PC-3 (cell line): ENCODE measurements around the gene JTB. TPM values are rescaled to one million over a fixed set of nuclear protein-coding genes. Genes with fewer than 3 reads are reported as not detected.
A peak's percentile ranks its signal among the peaks of the same experiment; 100 is the strongest.
"Not testable (repeated sequence)": the region's sequence is repeated elsewhere in the genome, so short reads cannot be mapped to it uniquely, and the experiment has no call there.

Experiments used
- ATAC-seq: fragments of 200-7000 bp; cut with Tn5 transposase; 2 replicates; pipeline ENCODE4 v1.9.1; 2020; ENCODE audit warnings: mild to moderate bottlenecking, moderate library complexity
- BruUV-seq: library from RNA; stranded (reverse); fragments of 400-500 nt; replicated peaks from 2 replicates; lab custom pipeline; 2021; lab: Mats Ljungman, UMichigan
- CTCF ChIA-PET: fragments of 300-600 bp; sonication (Branson Sonifier 250); formaldehyde crosslinking; loops from one replicate; lab custom pipeline; 2022; ENCODE audit warnings: antibody characterized with exemption; lab: Charles Lee
- POLR2A ChIA-PET: fragments of 300-600 bp; sonication (Branson Sonifier 250); formaldehyde crosslinking; loops from one replicate; lab custom pipeline; 2022; ENCODE audit warnings: antibody characterized with exemption; ENCODE audit not compliant: unreplicated experiment; lab: Charles Lee
- DNase-seq: peaks from one replicate; pipeline ENCODE4 v3.0.0-alpha.2; 2015
- H2AFZ ChIP-seq: fragments of 300-600 bp; sonication (generic); 2 replicates; pipeline ENCODE4 v1.6.0; 2016; ENCODE audit warnings: antibody characterized with exemption, low read length
- H3F3A ChIP-seq: fragments of 300-600 bp; sonication (generic); one replicate; pipeline ENCODE4 v1.6.0; 2017; ENCODE audit warnings: antibody characterized with exemption, low read length, control low read depth, mild to moderate bottlenecking; ENCODE audit not compliant: unreplicated experiment
- H3K27ac ChIP-seq: fragments of 300-600 bp; sonication (generic); 2 replicates; pipeline ENCODE4 v1.5.1; 2016; ENCODE audit warnings: mild to moderate bottlenecking, low read length
- H3K27me3 ChIP-seq: fragments of 300-600 bp; sonication (generic); 2 replicates; pipeline ENCODE4 v1.6.1; 2016; ENCODE audit warnings: low read length, mixed read lengths
- H3K36me3 ChIP-seq: fragments of 300-600 bp; sonication (generic); 2 replicates; pipeline ENCODE4 v1.6.1; 2016; ENCODE audit warnings: low read depth, mixed run types, low read length, mixed read lengths
- H3K4me1 ChIP-seq: fragments of 300-600 bp; sonication (generic); 2 replicates; pipeline ENCODE4 v1.5.1; 2016; ENCODE audit warnings: low read length; ENCODE audit not compliant: insufficient read depth
- H3K4me2 ChIP-seq: fragments of 300-600 bp; sonication (generic); 2 replicates; pipeline ENCODE4 v1.6.0; 2016; ENCODE audit warnings: low read length
- H3K4me3 ChIP-seq: fragments of 300-600 bp; sonication (generic); 2 replicates; pipeline ENCODE4 v1.5.1; 2016; ENCODE audit warnings: mild to moderate bottlenecking, low read length, mixed read lengths
- H3K79me2 ChIP-seq: fragments of 300-600 bp; sonication (generic); 2 replicates; pipeline ENCODE4 v1.6.1; 2017; ENCODE audit warnings: low read length, mixed read lengths
- H3K9ac ChIP-seq: fragments of 300-600 bp; sonication (generic); 2 replicates; pipeline ENCODE4 v1.6.0; 2016; ENCODE audit warnings: mild to moderate bottlenecking, low read length
- H3K9me2 ChIP-seq: fragments of 300-600 bp; sonication (generic); replicated peaks from 2 replicates; pipeline ENCODE4 v1.6.1; 2016; ENCODE audit warnings: mixed run types, low read length, mixed read lengths
- H3K9me3 ChIP-seq: fragments of 300-600 bp; sonication (generic); 2 replicates; pipeline ENCODE4 v1.6.1; 2016; ENCODE audit warnings: low read length, mixed read lengths
- H4K20me1 ChIP-seq: fragments of 300-600 bp; sonication (generic); 2 replicates; pipeline ENCODE4 v1.6.1; 2016; ENCODE audit warnings: low read length, mixed read lengths
- CTCF ChIP-seq: fragments of 300-600 bp; sonication (generic); conservative IDR thresholded peaks from 2 replicates; pipeline ENCODE4 v1.5.1; 2017; ENCODE audit warnings: antibody characterized with exemption, low read depth, mild to moderate bottlenecking, low read length
- EZH2 ChIP-seq: fragments of 300-600 bp; sonication (generic); IDR thresholded peaks from one replicate; pipeline ENCODE4 v1.6.1; 2017; ENCODE audit warnings: antibody characterized with exemption, mild to moderate bottlenecking, low read length; ENCODE audit not compliant: unreplicated experiment
- EZH2phosphoT487 ChIP-seq: fragments of 300-600 bp; sonication (generic); IDR thresholded peaks from 2 replicates; pipeline ENCODE4 v1.6.1; 2018; ENCODE audit warnings: mild to moderate bottlenecking, antibody characterized with exemption, low read length, borderline replicate concordance
- intact Hi-C: fragments of 100-400 bp; cut with micrococcal nuclease; formaldehyde crosslinking; loops from 2 replicates; pipeline ENCODE4 v1.9.0; 2023
- total RNA-seq: library from RNA; depleted of rRNA; stranded (reverse); fragments of >200 nt; gene quantifications from 2 replicates; pipeline ENCODE4 v1.2.3, GENCODE V29; 2014

JTB gene
- total RNA-seq, 1 experiment from 2014 or later: 377 TPM

GRCh38 chr1:153985341-153985912 lies 8.0 kb upstream of the JTB start:
- Histone ChIP-seq H2AFZ (peak overlapping the region; percentile 71), H3K79me2 (peaks cover 15% of the 10 kb centered on the region), H3K9me2 (no peaks in the 10 kb centered on the region), H3K4me2 (peak overlapping the region; percentile 93), H3K4me3 (peak overlapping the region; percentile 74), H4K20me1 (no peaks in the 10 kb centered on the region), H3K36me3 (no peaks in the 10 kb centered on the region), H3K9me3 (no peaks in the 10 kb centered on the region), H3K9ac (peak overlapping the region; percentile 78), H3K27ac (no peak overlapping the region), H3K27me3 (no peaks in the 10 kb centered on the region), H3F3A (peaks cover 4% of the 10 kb centered on the region), H3K4me1 (peaks cover 19% of the 10 kb centered on the region)
- ATAC-seq (no peak), DNase-seq (no peak)
- ChIA-PET CTCF (interaction anchor here (1.8 kb wide), 1 partner anchor 22 kb away, joined by 4 read pairs; the partner anchor contains the start of gene SLC39A1), POLR2A (no interaction called here)
- BruUV-seq: no TSS peak
- intact Hi-C loops: no loop called here
- TF ChIP-seq EZH2 (no peak), EZH2phosphoT487 (no peak), CTCF (no peak)

- no peak overlapping the region for H3K9ac ChIP-seq
- no peak overlapping the region for H2AFZ ChIP-seq
- H3K27me3 ChIP-seq: no peaks in the 10 kb centered on the region
- POLR2A ChIA-PET: no interaction called here
- H4K20me1 ChIP-seq: no peaks in the 10 kb centered on the region
- TF ChIP-seq EZH2phosphoT487 (no peak), EZH2 (no peak), CTCF (no peak)
- H3K4me1 ChIP-seq: peaks cover 19% of the 10 kb centered on the region
- CTCF ChIA-PET: no interaction called here
- H3K27ac ChIP-seq: no peak overlapping the region
- H3K79me2 ChIP-seq: peaks cover 15% of the 10 kb centered on the region
- H3F3A ChIP-seq: peaks cover 4% of the 10 kb centered on the region
- H3K9me2 ChIP-seq: no peaks in the 10 kb centered on the region
- H3K4me2 ChIP-seq: peak overlapping the region; percentile 93
- H3K4me3 ChIP-seq: 0 out of 2 replicates have a peak overlapping the region, but pooled peaks have one; percentile 74
- BruUV-seq: no TSS peak
- H3K36me3 ChIP-seq: no peaks in the 10 kb centered on the region
- no peaks in the 10 kb centered on the region for H3K9me3 ChIP-seq
- DNase-seq (no peak), ATAC-seq (no peak)
- intact Hi-C loops: no loop called here
Measured at GRCh38 chr1:153984123-153984894, 6.8 kb upstream of the JTB start.

GRCh38 chr1:153981735-153982134 lies 4.3 kb upstream of the JTB start:
- H3K4me3 ChIP-seq, H3K27ac ChIP-seq, ATAC-seq, H3F3A ChIP-seq, H3K27me3 ChIP-seq, H3K36me3 ChIP-seq, H3K4me2 ChIP-seq, CTCF ChIA-PET, H2AFZ ChIP-seq, H3K9me2 ChIP-seq, H3K9me3 ChIP-seq, H3K9ac ChIP-seq, DNase-seq, intact Hi-C loops, POLR2A ChIA-PET, H4K20me1 ChIP-seq: not testable (repeated sequence)
- Histone ChIP-seq H3K79me2 (peaks cover 22% of the 10 kb centered on the region), H3K4me1 (peaks cover 27% of the 10 kb centered on the region)
- BruUV-seq: TSS peak; percentile 72

GRCh38 chr1:153979091-153979490 lies 1.6 kb upstream of the JTB start:
- Histone ChIP-seq H3K79me2 (peaks cover 20% of the 10 kb centered on the region), H3K4me1 (peaks cover 18% of the 10 kb centered on the region), H3K36me3 (peaks cover 13% of the 10 kb centered on the region)
- H3K27me3 ChIP-seq, H3F3A ChIP-seq, H3K9me2 ChIP-seq, H3K4me2 ChIP-seq, DNase-seq, H3K9me3 ChIP-seq, H3K27ac ChIP-seq, intact Hi-C loops, H3K4me3 ChIP-seq, H3K9ac ChIP-seq, H2AFZ ChIP-seq, H4K20me1 ChIP-seq, ATAC-seq, BruUV-seq: not testable (repeated sequence)
- ChIA-PET CTCF (interaction anchor here (0.6 to 1.9 kb wide), 2 partner anchors 8 to 293 kb away, joined by 8 to 10 read pairs; partner anchors contain the start of gene RAB13), POLR2A (interaction anchor here (0.6 kb wide), 1 partner anchor 16 kb away, joined by 4 read pairs; the partner anchor contains the start of gene SLC39A1)
